ENCODE results near the gene FREM1. TPM values are rescaled to one million over a fixed set of nuclear protein-coding genes. Genes with fewer than 3 reads are reported as not detected.

The FREM1 gene
- total RNA-seq, 1 donor from 2014 or later, result 2.7 TPM

- no peak overlapping the region for H3K27ac ChIP-seq
- H3K4me3 ChIP-seq, result no peak overlapping the region
Measured at GRCh38 chr9:14881006-14881405, 29.2 kb downstream of the FREM1 start.

GRCh38 chr9:14870090-14870489 lies 40.1 kb downstream of the FREM1 start:
- Histone ChIP-seq H3K27me3 (no peaks in the 10 kb centered on the region), H3K4me3 (no peak overlapping the region), H3K36me3 (no peaks in the 10 kb centered on the region), H3K27ac (no peak overlapping the region), H3K4me1 (no peaks in the 10 kb centered on the region), H3K9me3 (no peaks in the 10 kb centered on the region)
- intact Hi-C loops (cut with DNase I), result no loop called here
- DNase-seq (ENCODE audit: extremely low spot score in 2 of 2), result no peak
- no peak for TF ChIP-seq POLR2A (IDR thresholded peaks at IDR 0.05)
- no peak for TF ChIP-seq POLR2AphosphoS5 (IDR thresholded peaks at IDR 0.05; ENCODE audit: insufficient read depth in 1 of 2, low read depth in 1 of 2)
- no peak for TF ChIP-seq CTCF (IDR thresholded peaks at IDR 0.05)

More at GRCh38 chr9:14881006-14881405, 29.2 kb downstream of the FREM1 start:
- Histone ChIP-seq H3K27me3 (no peaks in the 10 kb centered on the region), H3K36me3 (no peaks in the 10 kb centered on the region), H3K9me3 (no peaks in the 10 kb centered on the region), H3K4me1 (peaks cover 10% of the 10 kb centered on the region)
- DNase-seq (ENCODE audit: extremely low spot score in 2 of 2), result no peak
- no peak for TF ChIP-seq POLR2A (IDR thresholded peaks at IDR 0.05)
- intact Hi-C loops (cut with DNase I), result no loop called here

- intact Hi-C loops (cut with DNase I), result no loop called here
- Histone ChIP-seq H3K4me1 (no peaks in the 10 kb centered on the region), H3K27ac (no peak overlapping the region), H3K4me3 (no peak overlapping the region), H3K36me3 (no peaks in the 10 kb centered on the region), H3K27me3 (no peaks in the 10 kb centered on the region), H3K9me3 (no peaks in the 10 kb centered on the region)
- TF ChIP-seq POLR2AphosphoS5 (IDR thresholded peaks at IDR 0.05; ENCODE audit: insufficient read depth in 1 of 2, low read depth in 1 of 2) (no peak), POLR2A (IDR thresholded peaks at IDR 0.05) (no peak), CTCF (IDR thresholded peaks at IDR 0.05) (no peak)
- DNase-seq (ENCODE audit: extremely low spot score in 2 of 2), result no peak
Measured at GRCh38 chr9:14869671-14870070, 40.6 kb downstream of the FREM1 start.

DNA sequence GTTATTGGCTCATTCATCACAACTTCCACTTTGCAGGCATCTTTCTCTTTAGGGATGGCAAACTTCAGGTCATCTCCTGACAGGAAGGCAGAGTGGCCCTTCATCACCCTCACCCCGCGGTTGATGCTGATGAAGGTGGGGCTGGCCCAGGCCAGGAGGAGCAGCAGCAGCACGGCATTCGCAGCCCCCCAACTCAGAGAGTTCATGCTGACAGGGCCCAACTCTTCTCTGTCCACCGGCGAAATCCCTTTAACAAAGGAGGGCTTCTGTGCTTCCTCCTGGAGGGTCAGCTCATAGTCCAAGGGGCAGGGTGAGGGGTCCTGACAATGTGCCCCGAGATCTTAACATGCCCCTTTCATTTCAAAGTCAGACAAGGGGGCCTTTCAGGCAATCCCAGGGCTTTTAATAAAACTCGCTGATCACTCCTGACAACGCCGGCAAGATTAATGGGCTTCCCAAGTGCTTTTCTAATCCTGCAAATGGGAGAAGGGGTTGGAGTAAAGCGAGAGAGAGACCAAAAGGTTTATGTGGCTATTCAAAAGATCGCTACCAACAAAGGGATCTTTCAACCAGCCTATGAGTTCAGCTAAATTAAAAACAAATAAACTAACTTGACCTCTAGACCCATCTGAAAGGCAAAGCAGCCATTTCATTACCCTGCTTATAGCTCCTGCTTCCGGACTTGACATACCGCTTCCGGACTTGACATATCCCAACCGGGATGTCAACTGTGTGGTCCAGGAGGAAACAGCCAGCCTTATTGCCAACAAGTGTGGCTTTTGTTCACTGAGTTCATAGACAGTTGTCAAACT lies 41.2 kb downstream of the FREM1 start:
- H3K4me3 ChIP-seq, result no peak overlapping the region
- H3K27me3 ChIP-seq, result no peaks in the 10 kb centered on the region
- H3K36me3 ChIP-seq, result no peaks in the 10 kb centered on the region
- H3K4me1 ChIP-seq, result no peaks in the 10 kb centered on the region
- no peaks in the 10 kb centered on the region for H3K9me3 ChIP-seq
- no peak overlapping the region for H3K27ac ChIP-seq
- TF ChIP-seq POLR2A (IDR thresholded peaks at IDR 0.05), result no peak
- TF ChIP-seq CTCF (IDR thresholded peaks at IDR 0.05), result no peak
- no peak for TF ChIP-seq POLR2AphosphoS5 (IDR thresholded peaks at IDR 0.05; ENCODE audit: insufficient read depth in 1 of 2, low read depth in 1 of 2)
- no peak for DNase-seq (ENCODE audit: extremely low spot score in 2 of 2)
- intact Hi-C loops (cut with DNase I), result no loop called here

- no peaks in the 10 kb centered on the region for H3K27me3 ChIP-seq
- DNase-seq (ENCODE audit: extremely low spot score in 2 of 2), result no peak
- intact Hi-C loops (cut with DNase I), result no loop called here
- no peaks in the 10 kb centered on the region for H3K4me1 ChIP-seq
- TF ChIP-seq POLR2AphosphoS5 (IDR thresholded peaks at IDR 0.05; ENCODE audit: insufficient read depth in 1 of 2, low read depth in 1 of 2), result no peak
- TF ChIP-seq POLR2A (IDR thresholded peaks at IDR 0.05), result no peak
- TF ChIP-seq CTCF (IDR thresholded peaks at IDR 0.05), result no peak
- H3K9me3 ChIP-seq, result no peaks in the 10 kb centered on the region
- H3K36me3 ChIP-seq, result no peaks in the 10 kb centered on the region
- H3K27ac ChIP-seq, result no peak overlapping the region
- no peak overlapping the region for H3K4me3 ChIP-seq
Measured at GRCh38 chr9:14868418-14868771, 41.8 kb downstream of the FREM1 start.
